VCaP (cell line): ENCODE data around the gene MAP3K2.

Source experiments
- H3K27ac ChIP-seq: fragments of 450-650 bp; 2 replicates; pipeline ENCODE4 v1.5.1; 2017
- TF ChIP-seq, protein P1 (sequence below): fragments of 450-650 bp; conservative IDR thresholded peaks from 2 replicates; pipeline ENCODE4 v1.5.1; 2017; ENCODE audit warnings: mild to moderate bottlenecking, moderate library complexity

MAP3K2 gene

DNA sequence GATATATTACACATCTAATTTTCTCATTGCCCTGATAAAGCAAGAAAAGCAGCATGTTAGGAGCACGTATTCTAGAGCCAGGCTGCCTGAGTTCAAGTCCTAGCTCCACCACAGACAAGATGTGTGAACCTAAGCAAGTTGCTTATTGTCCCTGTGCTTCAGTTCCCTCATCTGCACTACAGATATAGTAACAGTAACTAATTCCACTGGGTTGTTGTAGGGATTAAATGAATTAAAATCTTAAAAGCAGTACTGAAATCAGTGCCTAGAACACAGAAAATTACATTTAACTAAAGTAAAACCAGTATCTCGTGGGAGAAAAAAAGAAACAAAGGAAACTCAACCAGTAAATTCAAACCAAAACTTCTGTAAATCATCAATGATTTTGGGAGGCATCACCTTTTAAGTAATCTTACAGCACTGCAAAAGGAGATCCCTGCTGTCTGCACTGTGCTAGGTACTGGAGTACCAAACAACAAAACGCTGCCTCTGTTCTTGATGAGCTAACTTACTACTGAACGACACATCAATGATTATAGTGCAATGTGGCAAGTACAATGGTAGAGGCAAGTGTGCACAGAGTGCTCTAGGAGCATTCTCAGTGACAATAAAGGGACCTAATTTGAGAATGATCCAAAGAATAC is 7.9 kb downstream of the MAP3K2 start:
- TF ChIP-seq, protein P1, sequence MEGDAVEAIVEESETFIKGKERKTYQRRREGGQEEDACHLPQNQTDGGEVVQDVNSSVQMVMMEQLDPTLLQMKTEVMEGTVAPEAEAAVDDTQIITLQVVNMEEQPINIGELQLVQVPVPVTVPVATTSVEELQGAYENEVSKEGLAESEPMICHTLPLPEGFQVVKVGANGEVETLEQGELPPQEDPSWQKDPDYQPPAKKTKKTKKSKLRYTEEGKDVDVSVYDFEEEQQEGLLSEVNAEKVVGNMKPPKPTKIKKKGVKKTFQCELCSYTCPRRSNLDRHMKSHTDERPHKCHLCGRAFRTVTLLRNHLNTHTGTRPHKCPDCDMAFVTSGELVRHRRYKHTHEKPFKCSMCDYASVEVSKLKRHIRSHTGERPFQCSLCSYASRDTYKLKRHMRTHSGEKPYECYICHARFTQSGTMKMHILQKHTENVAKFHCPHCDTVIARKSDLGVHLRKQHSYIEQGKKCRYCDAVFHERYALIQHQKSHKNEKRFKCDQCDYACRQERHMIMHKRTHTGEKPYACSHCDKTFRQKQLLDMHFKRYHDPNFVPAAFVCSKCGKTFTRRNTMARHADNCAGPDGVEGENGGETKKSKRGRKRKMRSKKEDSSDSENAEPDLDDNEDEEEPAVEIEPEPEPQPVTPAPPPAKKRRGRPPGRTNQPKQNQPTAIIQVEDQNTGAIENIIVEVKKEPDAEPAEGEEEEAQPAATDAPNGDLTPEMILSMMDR = no peak
- H3K27ac ChIP-seq = no peak overlapping the region

DNA sequence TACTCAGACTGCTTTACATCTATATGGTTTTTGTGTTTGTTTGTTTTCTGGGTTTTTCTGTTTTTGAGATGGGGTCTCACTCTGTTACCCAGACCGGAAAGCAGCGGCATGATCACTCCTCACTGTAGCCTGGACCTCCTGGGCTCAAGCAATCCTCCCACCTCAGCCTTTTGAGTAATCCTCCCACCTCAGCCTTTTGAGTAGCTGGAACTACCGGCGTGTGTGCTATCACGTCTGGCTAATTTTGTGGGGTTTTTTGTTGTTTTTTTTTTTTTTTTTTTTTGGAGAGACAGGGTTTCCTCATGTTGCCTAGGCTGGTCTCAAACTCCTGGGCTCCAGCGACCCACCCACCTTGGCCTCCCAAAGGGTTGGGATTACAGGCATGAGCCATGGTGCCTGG is 9.1 kb downstream of the MAP3K2 start:
- TF ChIP-seq, protein P1 = no peak
- H3K27ac ChIP-seq = no peak overlapping the region

DNA sequence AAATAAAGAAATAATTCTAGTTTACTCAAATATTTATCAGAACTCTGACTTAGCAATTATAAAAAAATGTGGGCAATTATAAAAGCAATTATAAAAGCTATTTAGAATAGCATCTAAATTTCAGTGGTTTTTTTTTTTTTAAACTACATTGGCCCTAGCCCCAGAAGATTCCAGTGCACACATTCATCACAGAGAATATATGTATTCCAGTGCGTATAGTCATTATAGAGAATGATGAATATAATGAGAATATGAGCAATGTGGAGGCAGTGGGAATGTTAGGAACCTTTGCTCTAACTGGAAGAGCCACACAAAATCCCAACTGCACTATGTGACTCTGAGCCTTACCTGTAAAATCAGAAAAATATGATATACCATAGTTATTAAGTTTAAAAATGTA is 10.5 kb downstream of the MAP3K2 start:
- TF ChIP-seq, protein P1 = no peak

DNA sequence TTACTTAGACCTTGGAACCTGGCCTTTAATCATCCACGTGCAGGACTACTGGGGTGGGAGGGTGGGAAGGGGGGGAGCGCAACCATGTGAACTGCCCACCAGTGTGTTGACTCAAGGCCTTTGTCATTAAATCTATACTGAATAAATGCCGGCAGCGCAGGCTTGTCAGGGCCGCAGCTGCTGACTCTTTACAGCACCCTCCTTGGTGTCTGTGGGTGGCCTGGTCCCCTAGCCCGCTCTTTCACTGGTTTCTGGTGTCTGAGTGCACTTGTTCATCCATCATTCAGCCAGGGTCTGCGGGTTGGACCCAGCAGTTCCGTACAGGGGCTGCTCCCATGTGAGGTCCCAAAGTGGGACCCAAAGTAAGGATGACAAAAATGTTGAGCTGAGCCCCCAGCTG is 11.5 kb downstream of the MAP3K2 start:
- TF ChIP-seq, protein P1 = no peak
- H3K27ac ChIP-seq = no peak overlapping the region

More for the DNA sequence above, 10.5 kb downstream of the MAP3K2 start:
- no peak overlapping the region for H3K27ac ChIP-seq

DNA sequence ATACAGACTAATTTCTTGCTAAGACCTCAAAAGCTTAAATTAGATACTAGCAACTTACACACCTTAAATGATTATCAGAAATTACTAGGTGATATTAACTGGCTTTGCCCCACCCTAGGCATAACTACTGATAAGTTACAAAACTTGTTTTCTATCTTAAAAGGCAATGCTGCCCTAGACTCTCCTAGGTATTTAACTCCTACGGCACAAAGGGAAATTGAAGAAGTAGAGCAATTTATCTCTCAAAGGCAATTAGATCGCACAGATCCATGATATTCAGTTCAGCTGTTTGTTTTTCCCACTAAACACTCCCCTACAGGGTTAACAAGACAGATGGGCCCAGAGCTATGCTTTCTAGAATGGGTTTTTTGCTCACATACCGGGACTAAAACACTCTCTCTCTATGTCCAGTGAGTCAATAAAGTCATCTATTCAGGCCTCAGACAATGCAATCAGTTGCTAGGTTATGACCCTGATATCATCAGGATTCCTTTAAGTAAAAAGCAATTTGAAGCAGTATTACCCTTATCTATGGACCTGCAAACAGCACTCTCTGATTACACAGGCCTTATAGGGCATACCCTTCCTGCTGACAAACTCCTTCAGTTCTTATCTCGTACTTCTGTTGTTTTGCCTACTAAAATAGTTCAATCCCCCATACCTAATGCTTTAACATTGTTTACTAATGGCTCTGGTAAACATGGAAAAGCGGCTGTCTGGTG is 14.3 kb downstream of the MAP3K2 start:
- no peak overlapping the region for H3K27ac ChIP-seq
- TF ChIP-seq, protein P1 = no peak

DNA sequence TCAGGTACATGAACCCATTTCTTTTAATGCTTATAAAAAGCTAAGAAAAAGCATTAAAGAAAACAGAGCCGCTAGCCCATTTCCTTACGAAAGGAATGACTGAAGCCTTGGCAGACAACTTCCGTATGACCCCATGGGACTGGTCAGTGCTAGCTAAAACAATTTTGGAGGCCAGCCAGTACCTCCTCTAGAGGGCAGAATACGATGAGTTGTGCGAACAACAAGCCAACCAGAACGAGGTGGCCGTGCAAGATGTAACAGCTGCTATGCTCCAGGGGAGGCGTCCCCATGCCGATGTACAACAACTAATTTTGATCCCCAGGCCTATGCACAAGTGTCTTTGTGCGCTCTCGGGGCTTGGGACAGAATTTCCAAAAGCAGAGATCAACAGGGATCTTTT is 16.7 kb downstream of the MAP3K2 start:
- TF ChIP-seq, protein P1 = no peak
- no peak overlapping the region for H3K27ac ChIP-seq

DNA sequence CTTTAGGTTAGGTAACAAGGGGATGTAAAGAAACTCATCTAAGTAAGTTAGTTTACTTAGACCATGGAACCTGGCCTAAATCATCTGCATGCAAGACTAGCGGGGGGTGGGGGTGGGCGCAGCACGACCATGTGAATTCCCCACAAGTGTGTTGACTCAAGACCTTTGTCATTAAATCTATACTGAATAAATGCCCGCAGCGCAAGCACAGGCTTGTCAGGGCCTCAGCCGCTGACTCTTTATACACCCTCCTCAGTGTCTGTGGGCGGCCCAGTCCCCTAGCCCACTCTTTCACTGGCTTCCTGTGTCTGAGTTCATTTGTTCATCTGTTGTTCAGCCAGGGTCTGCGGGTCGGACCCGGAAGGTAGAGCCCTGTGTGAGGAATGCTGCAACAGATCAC is 17.8 kb downstream of the MAP3K2 start:
- TF ChIP-seq, protein P1 = no peak
- no peak overlapping the region for H3K27ac ChIP-seq
